A549 (cell line): ENCODE results near the gene ST8SIA4. TPM values are rescaled to one million over a fixed set of nuclear protein-coding genes. Genes with fewer than 3 reads are reported as not detected.

Experiments
- ATAC-seq, 2 experiments: fragments of 200-7000 bp in 1 of 2; fragments of >200 bp in 1 of 2; cut with Nextera tagmentation in 1 of 2; cut with Tn5 transposase in 1 of 2; 3 replicates each; pipeline versions ENCODE4 v1.8.0 to v1.9.1; 2018 to 2020; ENCODE audit warnings: mild to moderate bottlenecking in 1 of 2, moderate library complexity in 1 of 2
- CTCF ChIA-PET: fragments of 300-600 bp; sonication (Branson Sonifier 250); formaldehyde crosslinking; extraction: SDS; loops from one replicate; lab custom pipeline; 2021; ENCODE audit warnings: antibody characterized with exemption, inconsistent platforms; lab: Yijun Ruan, JAX
- POLR2A ChIA-PET: fragments of 350-600 bp; formaldehyde crosslinking; extraction: SDS; loops from one replicate; lab custom pipeline; 2021; ENCODE audit warnings: antibody characterized with exemption, inconsistent platforms; lab: Yijun Ruan, JAX
- DNase-seq, 2 experiments: peaks; one replicate each; pipeline versions ENCODE4 v3.0.0 to v3.0.0-alpha.2; 2011 to 2016; ENCODE audit warnings: low read depth in 1 of 2, low spot score in 1 of 2
- FAIRE-seq: peaks from 2 replicates; lab custom pipeline; 2011; peaks lifted over from hg19 to GRCh38; lab: Jason Lieb, UNC
- H3K27ac ChIP-seq, 2 experiments: fragments of >200 bp; sonication (Bioruptor Twin); formaldehyde crosslinking; 3 replicates each; pipeline ENCODE4 v1.5.1; 2016 to 2017
- H3K4me1 ChIP-seq: fragments of >200 bp; sonication (Bioruptor Twin); formaldehyde crosslinking; 3 replicates; pipeline ENCODE4 v1.6.1; 2016
- H3K4me2 ChIP-seq: fragments of >200 bp; sonication (Bioruptor Twin); formaldehyde crosslinking; 3 replicates; pipeline ENCODE4 v1.6.1; 2016
- H3K4me3 ChIP-seq: fragments of >200 bp; sonication (Bioruptor Twin); formaldehyde crosslinking; 3 replicates; pipeline ENCODE4 v1.5.1; 2016
- H3K9me3 ChIP-seq: fragments of >200 bp; sonication (Bioruptor Twin); formaldehyde crosslinking; 3 replicates; pipeline ENCODE4 v1.6.1; 2016
- ATOH8 ChIP-seq: fragments of 250-450 bp; sonication (Bioruptor Pico); IDR thresholded peaks from 2 replicates; pipeline ENCODE4 v1.5.0; 2020; ENCODE audit warnings: low read depth, mild to moderate bottlenecking, moderate library complexity
- CBX2 ChIP-seq: fragments of 200-600 bp; sonication (generic); IDR thresholded peaks from 2 replicates; pipeline ENCODE4 v1.6.1; 2016; ENCODE audit warnings: low read depth, mild to moderate bottlenecking, borderline replicate concordance
- CBX8 ChIP-seq: fragments of 200-600 bp; sonication (generic); IDR thresholded peaks from 2 replicates; pipeline ENCODE4 v1.6.1; 2016
- CTCF ChIP-seq: fragments of >200 bp; sonication (Bioruptor Twin); formaldehyde crosslinking; IDR thresholded peaks from 3 replicates; pipeline ENCODE4 v1.5.1; 2016
- E2F6 ChIP-seq: IDR thresholded peaks from 2 replicates; pipeline ENCODE4 v1.6.1; 2012; ENCODE audit warnings: low read depth, borderline replicate concordance
- ESRRA ChIP-seq: fragments of 150-350 bp; IDR thresholded peaks from 2 replicates; pipeline ENCODE4 v1.6.1; 2014; ENCODE audit warnings: mild to moderate bottlenecking, low read length, borderline replicate concordance
- FOSB ChIP-seq: fragments of 250-450 bp; sonication (Bioruptor Pico); IDR thresholded peaks from 2 replicates; pipeline ENCODE4 v1.5.0; 2020; ENCODE audit warnings: mild to moderate bottlenecking, moderate library complexity
- FOXS1 ChIP-seq: fragments of 250-450 bp; sonication (Bioruptor Pico); IDR thresholded peaks from 2 replicates; pipeline ENCODE4 v1.5.0; 2020; ENCODE audit warnings: mild to moderate bottlenecking, moderate library complexity
- HDAC2 ChIP-seq: fragments of 200-600 bp; sonication (generic); IDR thresholded peaks from 2 replicates; pipeline ENCODE4 v1.6.1; 2016
- HES2 ChIP-seq: fragments of >200 bp; sonication (Bioruptor Twin); formaldehyde crosslinking; IDR thresholded peaks from 2 replicates; pipeline ENCODE4 v1.6.1; 2016
- HEYL ChIP-seq: fragments of 250-450 bp; sonication (Bioruptor Pico); IDR thresholded peaks from 2 replicates; pipeline ENCODE4 v1.8.0; 2021; ENCODE audit warnings: mild to moderate bottlenecking, moderate library complexity
- HOXA7 ChIP-seq: fragments of 250-450 bp; sonication (Bioruptor Pico); IDR thresholded peaks from 2 replicates; pipeline ENCODE4 v1.5.0; 2020; ENCODE audit warnings: mild to moderate bottlenecking, moderate library complexity
- KDM1A ChIP-seq: fragments of 200-600 bp; sonication (generic); IDR thresholded peaks from 2 replicates; pipeline ENCODE4 v1.6.1; 2016; ENCODE audit warnings: low read depth, mild to moderate bottlenecking
- MAZ ChIP-seq: fragments of 150-350 bp; IDR thresholded peaks from 2 replicates; pipeline ENCODE4 v1.6.1; 2014; ENCODE audit warnings: antibody characterized with exemption, low read depth, low read length, borderline replicate concordance
- MYC ChIP-seq: IDR thresholded peaks from 2 replicates; pipeline ENCODE4 v1.6.1; 2012; ENCODE audit warnings: mild to moderate bottlenecking, inconsistent platforms, low read length, improper control_type of control experiment, borderline replicate concordance
- NFE2L2 ChIP-seq: fragments of 150-350 bp; conservative IDR thresholded peaks from 2 replicates; pipeline ENCODE4 v1.6.1; 2014; ENCODE audit warnings: low read length
- PHF8 ChIP-seq: fragments of 200-600 bp; sonication (generic); IDR thresholded peaks from 2 replicates; pipeline ENCODE4 v1.6.1; 2016; ENCODE audit warnings: low read depth, mild to moderate bottlenecking, antibody characterized with exemption, moderate library complexity, borderline replicate concordance
- POLR2AphosphoS2 ChIP-seq: conservative IDR thresholded peaks from 2 replicates; pipeline ENCODE4 v1.6.1; 2012; ENCODE audit warnings: low read length, improper control_type of control experiment, inconsistent platforms
- RARB ChIP-seq: fragments of 250-450 bp; sonication (Bioruptor Pico); IDR thresholded peaks from 2 replicates; pipeline ENCODE4 v1.8.0; 2021; ENCODE audit warnings: mild to moderate bottlenecking, moderate library complexity
- RFX5 ChIP-seq: fragments of 450-650 bp; IDR thresholded peaks from 2 replicates; pipeline ENCODE4 v1.7.1; 2014; ENCODE audit warnings: antibody characterized with exemption, mild to moderate bottlenecking, moderate library complexity
- ZNF302 ChIP-seq: fragments of 250-450 bp; sonication (Bioruptor Pico); IDR thresholded peaks from 2 replicates; pipeline ENCODE4 v1.9.0; 2021; ENCODE audit warnings: inconsistent platforms, mild to moderate bottlenecking, moderate library complexity
- ZSCAN20 ChIP-seq: fragments of 250-450 bp; sonication (Bioruptor Pico); IDR thresholded peaks from 2 replicates; pipeline ENCODE4 v1.8.0; 2022; ENCODE audit warnings: mild to moderate bottlenecking, moderate library complexity
- WGBS: methylation state at CpG from one replicate; pipeline ENCODE4 v1.1.6; 2017; ENCODE audit errors: missing lambda C conversion rate; 5-methylcytosine and 5-hydroxymethylcytosine counted together
- polyA plus RNA-seq, 4 experiments: library from polyadenylated mRNA; depleted of rRNA in 3 of 4; stranded (reverse); fragments of >200 nt; fragmentation: RNase III in 1 of 4; extraction: RNeasy Plus Mini Kit Qiagen cat#74134 plus additional on column Dnase treatment in 1 of 4; gene quantifications; 2 replicates in 3 of 4; 3 replicates in 1 of 4; pipeline ENCODE4 v1.2.3, GENCODE V29; 2011 to 2017
- TF ChIP-seq, protein P1 (sequence below): fragments of >200 bp; sonication (Bioruptor Twin); formaldehyde crosslinking; IDR thresholded peaks from 3 replicates; pipeline ENCODE4 v1.6.1; 2016
- TF ChIP-seq, protein P2 (sequence below): fragments of 450-650 bp; IDR thresholded peaks from 2 replicates; pipeline ENCODE4 v1.6.1; 2014; ENCODE audit warnings: antibody characterized with exemption
- TF ChIP-seq, protein P3 (sequence below): IDR thresholded peaks from 2 replicates; pipeline ENCODE4 v1.6.1; 2012

Gene ST8SIA4
- polyA plus RNA-seq, 2 of the 4 experiments (the other 2 are of a cell fraction): 0.85 to 7.1 TPM

DNA sequence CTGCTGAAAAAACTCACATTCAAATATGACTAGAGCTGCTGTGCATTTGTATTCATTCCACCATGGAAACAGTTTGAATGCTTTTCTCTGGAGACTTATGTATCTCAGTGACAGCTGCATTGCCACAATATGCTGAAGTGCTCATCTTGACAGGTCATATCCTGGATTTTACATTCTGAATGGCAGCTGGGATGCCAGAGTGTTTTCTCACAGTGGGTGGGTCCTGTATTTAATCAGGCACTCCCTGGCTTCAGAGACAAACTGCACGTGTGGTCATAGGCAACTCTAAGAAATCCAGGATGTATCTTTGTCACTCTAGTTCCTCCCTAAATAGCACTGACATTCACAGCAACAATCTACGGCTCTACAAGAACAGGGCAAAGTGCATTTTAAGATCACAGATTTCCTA lies 75.6 kb downstream of the ST8SIA4 start:
- ChIA-PET POLR2A (no interaction called here), CTCF (no interaction called here)
- Histone ChIP-seq H3K4me3 (no peak overlapping the region), H3K4me1 (peaks cover 11% of the 10 kb centered on the region; the same call in 2 of the 3 replicates), H3K4me2 (peak overlapping the region; percentile 45), H3K9me3 (no peaks in the 10 kb centered on the region), H3K27ac (no peak overlapping the region)
- peak; percentile 50 to 69; a peak in 5 of 6 replicates for ATAC-seq
- 0% methylated on average over 2 of the region's 2 CpGs for WGBS
- no peak for TF ChIP-seq PHF8
- TF ChIP-seq, protein P1, sequence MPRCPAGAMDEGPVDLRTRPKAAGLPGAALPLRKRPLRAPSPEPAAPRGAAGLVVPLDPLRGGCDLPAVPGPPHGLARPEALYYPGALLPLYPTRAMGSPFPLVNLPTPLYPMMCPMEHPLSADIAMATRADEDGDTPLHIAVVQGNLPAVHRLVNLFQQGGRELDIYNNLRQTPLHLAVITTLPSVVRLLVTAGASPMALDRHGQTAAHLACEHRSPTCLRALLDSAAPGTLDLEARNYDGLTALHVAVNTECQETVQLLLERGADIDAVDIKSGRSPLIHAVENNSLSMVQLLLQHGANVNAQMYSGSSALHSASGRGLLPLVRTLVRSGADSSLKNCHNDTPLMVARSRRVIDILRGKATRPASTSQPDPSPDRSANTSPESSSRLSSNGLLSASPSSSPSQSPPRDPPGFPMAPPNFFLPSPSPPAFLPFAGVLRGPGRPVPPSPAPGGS: no peak
- TF ChIP-seq CBX2: no peak
- no peak for TF ChIP-seq FOXS1 (CRISPR knock-in tag)
- no peak for TF ChIP-seq ESRRA
- TF ChIP-seq CBX8: no peak
- TF ChIP-seq FOSB (CRISPR knock-in tag): no peak
- no peak for TF ChIP-seq ZNF302 (CRISPR knock-in tag)
- TF ChIP-seq RARB (CRISPR knock-in tag): no peak
- no peak for TF ChIP-seq CTCF
- TF ChIP-seq RFX5: no peak
- TF ChIP-seq, protein P2, sequence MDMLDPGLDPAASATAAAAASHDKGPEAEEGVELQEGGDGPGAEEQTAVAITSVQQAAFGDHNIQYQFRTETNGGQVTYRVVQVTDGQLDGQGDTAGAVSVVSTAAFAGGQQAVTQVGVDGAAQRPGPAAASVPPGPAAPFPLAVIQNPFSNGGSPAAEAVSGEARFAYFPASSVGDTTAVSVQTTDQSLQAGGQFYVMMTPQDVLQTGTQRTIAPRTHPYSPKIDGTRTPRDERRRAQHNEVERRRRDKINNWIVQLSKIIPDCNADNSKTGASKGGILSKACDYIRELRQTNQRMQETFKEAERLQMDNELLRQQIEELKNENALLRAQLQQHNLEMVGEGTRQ: no peak
- no peak for TF ChIP-seq MYC
- DNase-seq: peak in 1 of 2 experiments; percentile 50
- no peak for FAIRE-seq

DNA sequence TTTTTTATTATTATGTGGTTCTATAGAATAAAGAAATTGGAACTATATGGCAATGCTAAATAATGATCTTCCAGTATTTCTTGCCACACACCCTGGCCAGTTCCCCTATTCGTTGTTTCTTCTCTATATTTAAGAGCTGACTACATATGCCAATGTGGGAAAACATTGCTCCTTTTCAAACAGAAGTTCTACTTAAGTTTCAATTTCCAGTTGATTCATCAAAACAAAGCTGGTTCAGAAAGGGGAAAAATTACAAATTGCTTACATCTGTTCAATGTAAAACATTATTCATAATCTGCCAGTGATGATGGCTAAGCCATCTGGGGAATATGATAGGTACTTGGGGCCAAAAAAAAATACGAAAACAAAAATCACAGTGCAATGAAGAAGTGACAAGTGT lies 76.9 kb downstream of the ST8SIA4 start:
- H3K27ac ChIP-seq: no peak overlapping the region
- DNase-seq: no peak
- ChIA-PET CTCF (interaction anchor here (0.7 kb wide), 1 partner anchor 18 kb away, joined by 3 read pairs; no protein-coding TSS in a partner anchor), POLR2A (no interaction called here)
- peaks cover 17% of the 10 kb centered on the region; the same call in 2 of the 3 replicates for H3K4me1 ChIP-seq
- H3K4me3 ChIP-seq: no peak overlapping the region
- WGBS: 80% methylated on average over 2 of the region's 2 CpGs
- TF ChIP-seq CTCF: no peak
- no peak for TF ChIP-seq ESRRA
- TF ChIP-seq, protein P3, sequence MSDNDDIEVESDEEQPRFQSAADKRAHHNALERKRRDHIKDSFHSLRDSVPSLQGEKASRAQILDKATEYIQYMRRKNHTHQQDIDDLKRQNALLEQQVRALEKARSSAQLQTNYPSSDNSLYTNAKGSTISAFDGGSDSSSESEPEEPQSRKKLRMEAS: no peak
- TF ChIP-seq PHF8: no peak
- no peaks in the 10 kb centered on the region for H3K9me3 ChIP-seq
- no peak for FAIRE-seq
- no peak for ATAC-seq
- no peak overlapping the region for H3K4me2 ChIP-seq

- CTCF ChIA-PET: interaction anchor here (0.6 kb wide), 1 partner anchor 26 kb away, joined by 3 read pairs; no protein-coding TSS in a partner anchor
- Histone ChIP-seq H3K27ac (no peak overlapping the region), H3K4me2 (no peak overlapping the region), H3K4me1 (peaks cover 17% of the 10 kb centered on the region; the same call in 2 of the 3 replicates)
- POLR2A ChIA-PET: no interaction called here
- no peak for FAIRE-seq
- TF ChIP-seq NFE2L2 (no peak), E2F6 (no peak), HDAC2 (no peak), HEYL (CRISPR knock-in tag) (no peak), ZSCAN20 (no peak), HES2 (no peak), HOXA7 (CRISPR knock-in tag) (no peak), POLR2AphosphoS2 (no peak), KDM1A (no peak), FOXS1 (CRISPR knock-in tag) (no peak), MAZ (no peak), RARB (CRISPR knock-in tag) (no peak), ATOH8 (CRISPR knock-in tag) (no peak), FOSB (CRISPR knock-in tag) (no peak), CBX8 (no peak), RFX5 (no peak)
- TF ChIP-seq, all 56 proteins: peak for 0
- ATAC-seq (no peak), DNase-seq (no peak)
- Histone ChIP-seq H3K4me3 (no peak overlapping the region), H3K9me3 (no peaks in the 10 kb centered on the region)
Measured at GRCh38 chr5:100824635-100825034, 78.4 kb downstream of the ST8SIA4 start.
